DMS 273 (cell line): ENCODE data around the gene NAPA.

Source experiments
- DNase-seq: peaks from one replicate; lab custom pipeline; 2025; ENCODE audit not compliant: unreplicated experiment; lab: John Stamatoyannopoulos, UW

The NAPA gene

GRCh38 chr19:47523473-47523872, 8.6 kb upstream of the NAPA start:
- peak; percentile 59 for DNase-seq

- DNase-seq = no peak
These were observed 6.8 kb upstream of the NAPA start for GRCh38 chr19:47521473-47522180.

- no peak for DNase-seq
These were observed 6.0 kb upstream of the NAPA start for GRCh38 chr19:47520839-47521238.

GRCh38 chr19:47520343-47520806, 5.5 kb upstream of the NAPA start:
- DNase-seq = no peak

GRCh38 chr19:47518854-47519253, 4.0 kb upstream of the NAPA start:
- no peak for DNase-seq

- no peak for DNase-seq
These were observed 3.3 kb upstream of the NAPA start for GRCh38 chr19:47518139-47518538.

GRCh38 chr19:47514151-47514868, 553 bp downstream of the NAPA start:
- peak; percentile 52 for DNase-seq

- peak; percentile 56 for DNase-seq
These were observed 1.9 kb downstream of the NAPA start for GRCh38 chr19:47512948-47513319.

- DNase-seq = peak; percentile 87
These were observed 2.5 kb downstream of the NAPA start for GRCh38 chr19:47512183-47512947.

- DNase-seq = peak; percentile 98
These were observed 3.2 kb downstream of the NAPA start for GRCh38 chr19:47511681-47512080.

- DNase-seq = peak; percentile 80
These were observed 3.7 kb downstream of the NAPA start for GRCh38 chr19:47511128-47511517.

GRCh38 chr19:47510516-47511127, 4.2 kb downstream of the NAPA start:
- peak; percentile 69 for DNase-seq

- peak; percentile 73 for DNase-seq
These were observed 4.9 kb downstream of the NAPA start for GRCh38 chr19:47509973-47510372.

GRCh38 chr19:47509170-47509847, 5.6 kb downstream of the NAPA start:
- DNase-seq = peak; percentile 57

- DNase-seq = no peak
These were observed 6.1 kb downstream of the NAPA start for GRCh38 chr19:47508721-47509120.

GRCh38 chr19:47507924-47508553, 6.8 kb downstream of the NAPA start:
- peak; percentile 91 for DNase-seq

GRCh38 chr19:47507012-47507411, 7.9 kb downstream of the NAPA start:
- peak; percentile 97 for DNase-seq

GRCh38 chr19:47506459-47506858, 8.4 kb downstream of the NAPA start:
- DNase-seq = no peak

GRCh38 chr19:47505506-47505905, 9.4 kb downstream of the NAPA start:
- DNase-seq = no peak

GRCh38 chr19:47503826-47504150, 11.1 kb downstream of the NAPA start:
- DNase-seq = no peak
